OCI-M2 (cell line): ENCODE results near the gene RBBP5.

Experiments used
- DNase-seq: peaks from one replicate; lab custom pipeline; 2025; ENCODE audit not compliant: unreplicated experiment; lab: John Stamatoyannopoulos, UW

Gene RBBP5

DNA sequence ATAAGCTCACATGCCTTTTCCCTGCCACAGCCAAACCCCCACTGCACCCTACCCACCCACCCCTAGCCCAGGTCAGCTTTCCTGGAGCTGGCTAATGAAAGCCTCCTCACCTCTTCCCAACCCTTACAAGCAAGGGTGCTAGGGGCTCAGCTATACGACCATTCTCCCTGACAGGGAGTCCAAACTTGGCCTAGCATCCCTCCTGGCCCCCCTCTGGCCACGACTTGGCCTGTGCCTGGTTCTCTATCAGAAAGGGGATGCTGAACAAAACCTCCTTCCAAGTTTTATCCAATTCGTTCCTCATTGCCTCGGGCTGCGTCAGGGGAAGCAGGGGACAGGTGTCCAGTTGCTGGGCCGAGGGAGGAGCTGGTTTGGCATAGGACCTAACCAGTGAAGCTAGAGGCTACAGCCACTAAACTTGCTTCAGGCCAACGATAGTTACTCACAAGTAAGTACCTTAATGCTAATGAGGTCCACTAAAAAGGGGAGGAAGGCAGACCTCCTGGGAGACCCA is 46.1 kb downstream of the RBBP5 start:
- no peak for DNase-seq

DNA sequence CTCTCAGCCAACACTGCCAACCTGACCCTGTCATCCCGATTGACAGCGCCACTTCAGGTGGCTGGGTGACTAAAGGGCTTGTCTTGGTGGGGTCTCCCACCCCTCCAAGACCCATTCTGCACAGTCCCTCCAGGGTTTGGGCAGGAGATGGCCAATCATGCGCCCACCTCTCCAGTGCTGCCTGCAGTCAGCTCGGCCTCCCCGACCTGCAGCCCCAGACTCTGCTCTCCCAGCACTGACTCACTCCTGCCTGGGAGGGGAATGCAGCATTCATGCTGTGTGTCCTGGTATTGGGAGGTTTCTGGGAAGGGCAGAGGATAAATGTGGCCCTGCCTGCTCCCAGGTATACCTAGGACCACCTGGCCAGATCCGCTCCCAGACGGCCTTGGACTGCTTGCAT is 47.3 kb downstream of the RBBP5 start:
- no peak for DNase-seq

DNA sequence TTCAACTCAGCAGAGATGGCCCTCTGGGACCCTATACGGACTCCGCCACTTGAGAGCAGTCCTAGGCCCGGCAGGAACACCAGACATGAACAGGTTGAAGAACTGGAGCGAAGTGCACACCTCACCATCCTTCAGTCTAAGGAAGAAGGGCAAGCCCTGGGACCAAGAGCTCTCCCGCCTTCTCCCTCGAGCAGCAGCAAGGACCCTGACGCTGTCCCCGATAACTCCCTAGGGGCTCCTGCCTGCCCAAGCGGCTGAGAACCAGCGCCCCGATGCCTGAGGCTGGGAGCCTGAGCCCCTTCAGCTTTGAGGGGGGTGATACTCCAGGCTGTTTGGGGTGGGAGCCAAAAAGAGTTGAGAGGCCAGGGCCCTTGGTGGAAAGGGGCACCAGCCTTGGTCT is 47.7 kb downstream of the RBBP5 start:
- no peak for DNase-seq

DNA sequence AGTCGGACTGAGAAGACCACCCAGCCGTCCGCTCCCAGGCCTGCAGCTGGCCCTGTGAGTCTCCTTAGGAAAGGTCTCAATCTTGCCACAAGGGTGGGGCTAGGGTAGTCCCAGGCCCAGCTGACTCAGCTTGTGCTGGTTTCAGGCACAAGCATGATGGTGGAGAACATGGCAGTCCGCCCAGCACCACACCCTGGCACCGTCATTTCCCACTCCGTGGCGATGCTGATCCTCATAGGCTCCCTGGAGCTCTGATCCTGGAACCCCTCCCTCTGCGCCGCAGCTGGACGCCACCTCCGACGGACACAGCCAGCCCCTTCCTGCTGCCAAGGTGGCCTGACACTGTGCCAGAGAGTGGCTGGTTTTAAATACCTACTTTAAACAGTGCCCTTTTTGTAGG is 48.3 kb downstream of the RBBP5 start:
- no peak for DNase-seq

- no peak for DNase-seq
These were observed 48.9 kb downstream of the RBBP5 start for GRCh38 chr1:205072881-205073280.

DNA sequence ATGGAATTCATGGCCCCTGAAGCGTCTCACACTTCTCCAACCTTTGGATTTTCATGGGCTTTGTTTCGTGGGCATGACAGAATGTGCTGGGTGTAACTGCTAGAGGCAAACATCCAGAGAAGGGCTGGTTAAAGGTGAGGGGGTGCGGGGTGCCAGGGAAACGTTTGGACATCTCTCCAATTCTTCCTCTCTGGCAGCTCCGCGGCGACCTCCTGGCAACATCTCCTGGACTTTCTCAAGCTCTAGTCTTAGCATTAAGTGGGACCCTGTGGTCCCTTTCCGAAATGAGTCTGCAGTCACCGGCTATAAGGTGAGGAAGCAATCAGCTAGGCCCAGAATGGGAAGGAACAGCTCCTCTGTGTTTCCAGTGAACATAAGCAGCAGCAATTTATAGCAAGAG is 49.5 kb downstream of the RBBP5 start:
- no peak for DNase-seq

- DNase-seq = no peak
These were observed 50.0 kb downstream of the RBBP5 start for GRCh38 chr1:205071801-205072200.

DNA sequence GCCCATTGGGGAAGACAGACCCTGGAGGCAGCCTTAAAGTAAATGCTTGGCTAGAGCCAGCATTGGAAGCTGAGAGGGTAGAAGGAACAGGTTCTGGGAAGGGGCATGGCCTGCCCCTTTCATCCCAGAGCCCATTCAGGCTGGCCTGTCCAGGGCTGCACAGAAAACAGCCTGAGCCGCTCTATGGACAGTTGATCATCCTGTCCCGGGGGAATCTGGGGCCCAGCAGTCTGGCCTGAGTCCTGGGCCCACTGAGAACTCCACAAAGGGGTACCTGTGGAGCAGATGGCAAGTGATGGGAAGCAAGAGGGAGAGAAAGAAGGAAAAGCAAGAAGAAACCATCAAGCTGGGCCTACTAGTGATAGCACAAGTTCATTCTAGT is 50.8 kb downstream of the RBBP5 start:
- no peak for DNase-seq

GRCh38 chr1:205069371-205070125 is 52.2 kb downstream of the RBBP5 start:
- DNase-seq = no peak

DNA sequence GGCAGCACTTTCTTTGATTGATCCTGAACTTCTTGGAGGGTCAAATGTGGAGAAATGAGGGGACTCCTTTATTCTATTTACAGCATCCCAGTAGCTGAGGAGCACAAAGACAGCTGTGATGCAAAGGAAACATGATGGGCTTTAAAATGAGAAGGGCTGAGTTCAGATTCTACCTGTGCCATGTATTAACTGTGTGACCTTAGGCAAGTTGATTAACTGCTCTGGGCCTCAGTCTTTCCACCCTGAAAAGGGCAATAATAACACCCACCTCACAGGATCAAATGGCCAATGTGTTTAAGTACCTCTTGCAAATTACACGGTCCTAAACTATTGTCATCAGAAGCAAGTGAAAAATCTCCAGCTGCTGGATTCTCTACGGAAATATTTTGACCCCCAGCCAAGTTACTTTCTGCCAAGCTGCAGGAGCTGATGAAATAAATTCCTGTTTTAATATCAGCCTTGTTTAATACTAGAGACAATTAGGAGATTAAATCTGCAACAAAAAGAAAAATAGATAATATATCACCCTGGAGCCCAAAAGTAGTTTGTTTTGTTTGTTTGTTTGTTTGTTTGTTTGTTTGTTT is 53.2 kb downstream of the RBBP5 start:
- no peak for DNase-seq

GRCh38 chr1:205068001-205068400 is 53.8 kb downstream of the RBBP5 start:
- no peak for DNase-seq

- no peak for DNase-seq
These were observed 54.7 kb downstream of the RBBP5 start for GRCh38 chr1:205067031-205067430.

- no peak for DNase-seq
These were observed 55.5 kb downstream of the RBBP5 start for GRCh38 chr1:205066141-205066818.

- no peak for DNase-seq
These were observed 56.1 kb downstream of the RBBP5 start for GRCh38 chr1:205065666-205066065.

- DNase-seq = no peak
These were observed 56.9 kb downstream of the RBBP5 start for GRCh38 chr1:205064741-205065316.

DNA sequence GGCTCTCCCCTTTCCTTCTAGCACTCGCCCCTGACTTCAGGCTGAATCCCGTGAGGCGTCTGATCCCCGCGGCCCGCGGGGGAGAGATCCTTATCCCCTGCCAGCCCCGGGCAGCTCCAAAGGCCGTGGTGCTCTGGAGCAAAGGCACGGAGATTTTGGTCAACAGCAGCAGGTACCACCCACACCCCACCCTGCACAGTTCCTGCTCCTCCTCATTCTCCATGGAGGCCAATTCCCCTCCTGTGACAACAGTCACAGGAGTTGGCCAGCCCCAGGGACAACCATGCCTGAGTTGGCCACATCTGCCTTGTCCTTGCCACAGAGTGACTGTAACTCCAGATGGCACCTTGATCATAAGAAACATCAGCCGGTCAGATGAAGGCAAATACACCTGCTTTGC is 57.5 kb downstream of the RBBP5 start:
- DNase-seq = no peak

DNA sequence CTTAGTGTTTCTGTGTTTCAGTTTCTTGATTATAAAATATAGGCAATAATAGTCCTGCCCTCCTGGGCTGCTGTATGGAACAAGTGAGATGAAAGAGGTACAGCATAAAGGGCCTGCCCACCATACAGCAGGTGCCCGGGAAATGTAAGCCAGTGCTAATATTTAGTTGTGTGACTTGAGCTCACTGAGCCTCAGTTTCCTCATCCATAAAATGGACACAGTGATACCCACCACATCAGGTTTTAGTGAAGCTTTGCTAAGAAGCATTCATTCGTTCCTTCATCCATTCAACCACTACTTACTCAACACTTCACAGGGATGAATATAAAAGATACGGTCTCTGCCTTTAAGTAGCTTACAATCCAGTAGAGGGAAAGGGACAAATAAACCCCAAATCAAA is 58.9 kb downstream of the RBBP5 start:
- no peak for DNase-seq

GRCh38 chr1:205062319-205062718 is 59.5 kb downstream of the RBBP5 start:
- no peak for DNase-seq

- no peak for DNase-seq
These were observed 60.1 kb downstream of the RBBP5 start for GRCh38 chr1:205061665-205062069.

DNA sequence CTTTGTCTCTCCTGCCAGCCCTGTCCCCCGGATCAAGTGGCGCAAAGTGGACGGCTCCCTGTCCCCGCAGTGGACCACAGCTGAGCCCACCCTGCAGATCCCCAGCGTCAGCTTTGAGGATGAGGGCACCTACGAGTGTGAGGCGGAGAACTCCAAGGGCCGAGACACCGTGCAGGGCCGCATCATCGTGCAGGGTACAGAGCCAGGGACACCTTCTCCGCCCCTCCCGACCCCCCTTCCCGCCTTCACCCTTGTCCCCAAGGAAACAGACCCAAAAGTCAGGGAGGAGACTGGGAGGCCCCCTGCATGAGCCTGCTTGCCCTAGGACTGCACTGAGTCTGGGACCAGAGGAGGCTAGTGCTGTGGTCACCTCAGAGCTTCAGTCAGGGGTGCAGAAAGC is 60.6 kb downstream of the RBBP5 start:
- no peak for DNase-seq

DNA sequence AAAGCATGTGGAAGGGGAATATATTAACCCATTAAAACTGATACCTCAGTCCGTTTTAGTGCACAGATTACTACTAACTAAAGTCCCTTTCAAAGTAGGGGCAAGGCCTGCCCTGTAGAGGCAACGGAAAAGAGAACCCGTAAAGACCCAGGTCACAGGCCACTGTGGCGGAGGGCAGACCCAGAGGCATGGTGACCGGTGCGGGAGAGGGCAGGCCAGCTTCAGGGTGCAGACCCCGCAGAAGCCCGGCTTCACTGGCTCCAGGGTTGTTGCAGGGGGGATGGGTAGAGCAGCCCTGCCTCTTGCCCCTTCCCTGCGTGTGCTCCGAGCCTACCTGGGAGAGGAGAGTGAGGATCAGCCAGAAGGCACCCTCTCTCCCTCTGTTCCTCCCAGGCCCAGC is 61.0 kb downstream of the RBBP5 start:
- no peak for DNase-seq

DNA sequence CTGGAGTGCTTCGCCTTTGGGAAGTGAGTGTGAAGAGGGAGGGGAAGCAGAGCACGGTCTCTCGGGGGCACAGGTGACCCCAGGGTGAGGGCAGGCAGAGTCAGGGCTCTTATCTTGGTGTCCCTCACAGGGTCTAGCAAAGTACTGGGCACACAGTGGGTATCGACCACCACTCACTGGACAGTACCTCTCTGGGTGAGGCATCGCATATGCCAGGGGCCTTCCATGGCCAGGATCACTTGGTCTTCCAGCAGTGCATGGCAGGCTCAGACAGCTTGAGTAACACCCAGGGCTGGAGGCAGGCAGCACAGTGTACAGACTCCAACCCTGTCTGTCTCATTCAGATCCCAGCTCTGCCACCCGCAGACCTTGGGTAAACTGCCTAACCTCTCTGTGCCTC is 62.1 kb downstream of the RBBP5 start:
- no peak for DNase-seq
